Upper lobe of left lung (tissue), 6 donors: ENCODE measurements around the gene ANAPC16. TPM values are rescaled to one million over a fixed set of nuclear protein-coding genes. Genes with fewer than 3 reads are reported as not detected.

ENCODE experiments used
- ATAC-seq, 2 donors: fragments of 200-7000 bp; cut with Tn5 transposase; one replicate each; pipeline ENCODE4 v1.9.1; 2022; ENCODE audit warnings: mild to moderate bottlenecking in 2 of 2, moderate library complexity in 2 of 2; ENCODE audit not compliant: low FRiP score in 2 of 2
- DNase-seq, 2 donors: peaks; one replicate each; pipeline ENCODE4 v3.0.0-alpha.2; 2019 to 2020
- H3K27ac ChIP-seq, 4 donors: fragments of 200-600 bp; sonication (generic); one replicate each; pipeline ENCODE4 v1.5.1; 2016 to 2019
- H3K27me3 ChIP-seq, 4 donors: fragments of 200-600 bp; sonication (generic); one replicate each; pipeline ENCODE4 v1.5.1; 2017 to 2019
- H3K36me3 ChIP-seq, 4 donors: fragments of 200-600 bp; sonication (generic); one replicate each; pipeline ENCODE4 v1.5.1; 2016 to 2019
- H3K4me1 ChIP-seq, 4 donors: fragments of 200-600 bp; sonication (generic); one replicate each; pipeline ENCODE4 v1.5.1; 2018 to 2019
- H3K4me3 ChIP-seq, 4 donors: fragments of 200-600 bp; sonication (generic); one replicate each; pipeline ENCODE4 v1.5.1; 2017 to 2019; ENCODE audit warnings: mild to moderate bottlenecking in 2 of 4, moderate library complexity in 1 of 4
- H3K9me3 ChIP-seq, 4 donors: fragments of 200-600 bp; sonication (generic); one replicate each; pipeline ENCODE4 v1.5.1; 2018 to 2019
- EP300 ChIP-seq, 4 donors: sonication (generic); formaldehyde crosslinking; IDR thresholded peaks; one replicate each; pipeline ENCODE4 v1.5.1; 2017; ENCODE audit warnings: antibody characterized with exemption in 4 of 4, control low read depth in 2 of 4
- POLR2A ChIP-seq, 4 donors: fragments of 450-650 bp; IDR thresholded peaks; one replicate each; pipeline ENCODE4 v1.5.1; 2016 to 2017; ENCODE audit warnings: antibody characterized with exemption in 4 of 4, mild to moderate bottlenecking in 2 of 4
- POLR2AphosphoS5 ChIP-seq, 2 donors: sonication (generic); formaldehyde crosslinking; IDR thresholded peaks; one replicate each; pipeline ENCODE4 v1.5.1; 2017; ENCODE audit warnings: antibody characterized with exemption in 2 of 2
- WGBS, 2 donors: methylation state at CpG; one replicate each; pipeline ENCODE4 v1.1.5; 2017 to 2018; 5-methylcytosine and 5-hydroxymethylcytosine counted together
- total RNA-seq, 6 donors: library from RNA; depleted of rRNA in 4 of 6; stranded (reverse); fragments of >200 nt in 4 of 6; gene quantifications; one replicate each; pipeline versions ENCODE4 v1.1.0 to v1.2.1, GENCODE V29; 2016 to 2021
- TF ChIP-seq, protein P1 (sequence below), 6 experiments: fragments of 450-650 bp in 4 of 6; fragments of 200-600 bp in 2 of 6; sonication (generic) in 2 of 6; IDR thresholded peaks; one replicate each; pipeline ENCODE4 v1.5.1; 2016 to 2019; ENCODE audit warnings: antibody characterized with exemption in 6 of 6
- donor health status: DM: no; HTN: no; CAD: no; lungs with moderate emphysema.
- donor health status: DM: no; HTN: yes; CAD: no; lungs with severe emphysema.

ANAPC16 gene
- total RNA-seq, 6 donors from 2014 or later, result 34.6 to 110 (median 92.6) TPM

DNA sequence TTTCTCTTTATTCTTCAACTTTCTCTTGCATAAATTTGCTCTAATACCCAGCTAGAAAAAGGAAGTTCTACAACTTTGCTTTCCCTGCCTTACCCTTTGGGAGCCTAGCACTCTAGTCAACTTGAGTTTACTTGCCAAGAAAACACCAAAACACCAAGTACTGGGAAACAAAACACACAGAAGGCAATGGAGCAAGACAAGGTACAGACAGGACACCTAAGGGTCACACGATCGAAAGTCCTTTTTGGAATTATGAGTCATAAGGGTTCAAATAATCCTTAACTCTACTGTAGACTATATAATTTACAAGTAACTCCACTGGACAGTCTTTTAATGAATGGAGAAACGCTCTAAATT lies 42.6 kb upstream of the ANAPC16 start:
- ATAC-seq (no peak), DNase-seq (no peak)
- no peaks in the 10 kb centered on the region for H3K27me3 ChIP-seq
- TF ChIP-seq, protein P1, sequence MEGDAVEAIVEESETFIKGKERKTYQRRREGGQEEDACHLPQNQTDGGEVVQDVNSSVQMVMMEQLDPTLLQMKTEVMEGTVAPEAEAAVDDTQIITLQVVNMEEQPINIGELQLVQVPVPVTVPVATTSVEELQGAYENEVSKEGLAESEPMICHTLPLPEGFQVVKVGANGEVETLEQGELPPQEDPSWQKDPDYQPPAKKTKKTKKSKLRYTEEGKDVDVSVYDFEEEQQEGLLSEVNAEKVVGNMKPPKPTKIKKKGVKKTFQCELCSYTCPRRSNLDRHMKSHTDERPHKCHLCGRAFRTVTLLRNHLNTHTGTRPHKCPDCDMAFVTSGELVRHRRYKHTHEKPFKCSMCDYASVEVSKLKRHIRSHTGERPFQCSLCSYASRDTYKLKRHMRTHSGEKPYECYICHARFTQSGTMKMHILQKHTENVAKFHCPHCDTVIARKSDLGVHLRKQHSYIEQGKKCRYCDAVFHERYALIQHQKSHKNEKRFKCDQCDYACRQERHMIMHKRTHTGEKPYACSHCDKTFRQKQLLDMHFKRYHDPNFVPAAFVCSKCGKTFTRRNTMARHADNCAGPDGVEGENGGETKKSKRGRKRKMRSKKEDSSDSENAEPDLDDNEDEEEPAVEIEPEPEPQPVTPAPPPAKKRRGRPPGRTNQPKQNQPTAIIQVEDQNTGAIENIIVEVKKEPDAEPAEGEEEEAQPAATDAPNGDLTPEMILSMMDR (IDR thresholded peaks at IDR 0.05), result no peak
- TF ChIP-seq EP300 (IDR thresholded peaks at IDR 0.05), result no peak
- H3K4me3 ChIP-seq, result no peak overlapping the region
- H3K27ac ChIP-seq, result no peak overlapping the region
- peaks cover 5 to 23% (median 15%) of the 10 kb centered on the region in 4 donors for H3K4me1 ChIP-seq
- H3K9me3 ChIP-seq, result no peaks in the 10 kb centered on the region
- 96 to 98% methylated on average over 3 of the region's 3 CpGs for WGBS, 2 donors
- H3K36me3 ChIP-seq, result peaks cover 0 to 1% (median under 1%) of the 10 kb centered on the region in 4 donors

DNA sequence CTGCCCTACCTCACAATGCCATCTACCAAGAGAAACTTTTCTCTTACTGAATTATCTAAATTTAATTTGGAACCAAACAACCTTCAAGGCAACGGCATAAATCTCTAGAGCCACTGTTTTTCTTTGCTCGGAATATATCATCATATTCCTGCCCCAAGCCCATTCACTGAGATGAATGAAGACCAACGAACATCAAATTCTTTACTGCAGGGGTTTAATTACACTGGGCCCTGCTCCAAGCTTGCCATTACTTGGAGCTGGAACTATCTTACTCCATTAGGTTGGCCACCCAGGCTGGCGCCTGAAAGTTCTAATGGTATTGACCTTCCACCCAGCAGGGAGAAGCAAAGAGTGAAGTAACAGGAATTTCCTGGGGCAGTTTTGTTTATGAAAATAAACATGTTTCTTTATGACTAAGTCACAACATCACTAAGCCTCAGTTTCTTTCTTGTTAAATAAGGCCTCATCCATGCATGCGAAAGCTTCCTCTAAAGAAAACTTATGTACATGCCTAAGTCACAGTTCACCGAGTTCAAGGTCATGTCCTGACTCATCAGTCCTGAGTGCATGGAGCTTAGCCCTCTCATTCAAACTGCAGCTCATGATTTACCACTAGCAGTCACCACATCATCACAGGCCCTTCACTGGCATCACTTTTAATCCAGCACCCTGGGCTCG lies 42.1 kb upstream of the ANAPC16 start:
- TF ChIP-seq, protein P1 (IDR thresholded peaks at IDR 0.05), result no peak
- no peak for TF ChIP-seq POLR2A (IDR thresholded peaks at IDR 0.05)
- no peak for TF ChIP-seq POLR2AphosphoS5 (IDR thresholded peaks at IDR 0.05)
- TF ChIP-seq EP300 (IDR thresholded peaks at IDR 0.05), result no peak
- no peaks in the 10 kb centered on the region for H3K27me3 ChIP-seq
- DNase-seq (no peak), ATAC-seq (no peak)
- no peak overlapping the region for H3K4me3 ChIP-seq
- H3K9me3 ChIP-seq, result no peaks in the 10 kb centered on the region
- no peak overlapping the region for H3K27ac ChIP-seq
- 86 to 88% methylated on average over 7 of the region's 7 CpGs for WGBS, 2 donors
- peaks cover 0 to 5% (median 2%) of the 10 kb centered on the region in 4 donors for H3K36me3 ChIP-seq
- H3K4me1 ChIP-seq, result peaks cover 5 to 23% (median 15%) of the 10 kb centered on the region in 4 donors

DNA sequence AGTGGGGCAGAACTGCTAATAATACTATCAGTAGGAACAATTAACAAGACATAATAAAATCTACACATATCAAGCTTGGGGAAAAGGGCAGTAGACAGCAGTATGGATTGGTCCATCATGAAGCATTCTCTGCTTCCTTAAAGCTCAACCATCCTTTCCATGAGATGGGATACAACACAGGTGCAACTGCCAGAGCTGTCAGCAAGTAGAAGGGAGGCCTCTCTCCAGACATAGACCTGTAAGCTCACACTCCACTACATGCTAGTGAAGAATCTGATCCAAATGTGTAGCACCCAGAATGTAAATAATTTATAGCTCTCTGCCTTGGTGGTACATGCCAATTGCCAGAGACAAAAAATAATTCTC lies 41.5 kb upstream of the ANAPC16 start:
- Histone ChIP-seq H3K9me3 (no peaks in the 10 kb centered on the region), H3K4me1 (peaks cover 5 to 23% (median 15%) of the 10 kb centered on the region in 4 donors), H3K27me3 (no peaks in the 10 kb centered on the region), H3K4me3 (no peak overlapping the region), H3K36me3 (peaks cover 0 to 10% (median 2%) of the 10 kb centered on the region in 4 donors), H3K27ac (no peak overlapping the region)
- TF ChIP-seq POLR2A (IDR thresholded peaks at IDR 0.05), result no peak
- no peak for TF ChIP-seq EP300 (IDR thresholded peaks at IDR 0.05)
- TF ChIP-seq POLR2AphosphoS5 (IDR thresholded peaks at IDR 0.05), result no peak
- no peak for ATAC-seq
- DNase-seq, result no peak

DNA sequence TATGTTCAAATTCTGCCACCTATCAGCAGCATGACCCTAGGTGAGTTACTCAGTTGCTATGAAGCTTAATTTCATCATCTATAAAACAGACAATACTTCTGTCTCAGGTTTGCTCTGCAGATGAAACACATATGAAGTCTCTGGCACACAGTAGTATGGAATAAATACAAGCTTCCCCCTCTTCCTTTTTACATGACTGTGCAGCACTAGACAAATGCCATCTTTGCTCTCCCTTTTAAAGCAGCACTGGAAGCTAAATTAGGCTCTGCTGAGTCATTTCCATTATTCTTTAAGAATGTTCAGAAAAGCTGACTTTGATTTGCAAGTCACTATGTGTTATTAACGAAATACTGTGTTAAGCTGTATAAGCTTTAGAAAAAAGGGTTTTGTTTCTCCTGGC lies 40.7 kb upstream of the ANAPC16 start:
- TF ChIP-seq, protein P1 (IDR thresholded peaks at IDR 0.05), result no peak
- TF ChIP-seq POLR2A (IDR thresholded peaks at IDR 0.05) (no peak), EP300 (IDR thresholded peaks at IDR 0.05) (no peak), POLR2AphosphoS5 (IDR thresholded peaks at IDR 0.05) (no peak)
- Histone ChIP-seq H3K36me3 (peaks cover 0 to 11% (median 2%) of the 10 kb centered on the region in 4 donors), H3K9me3 (no peaks in the 10 kb centered on the region), H3K4me3 (no peak overlapping the region), H3K27me3 (no peaks in the 10 kb centered on the region), H3K27ac (peak overlapping the region in 1 of 4 donors; percentile 15), H3K4me1 (peaks cover 5 to 23% (median 13%) of the 10 kb centered on the region in 4 donors)
- WGBS, 2 donors, result 27 to 40% methylated on average over 1 of the region's 1 CpG
- ATAC-seq, result no peak
- no peak for DNase-seq

DNA sequence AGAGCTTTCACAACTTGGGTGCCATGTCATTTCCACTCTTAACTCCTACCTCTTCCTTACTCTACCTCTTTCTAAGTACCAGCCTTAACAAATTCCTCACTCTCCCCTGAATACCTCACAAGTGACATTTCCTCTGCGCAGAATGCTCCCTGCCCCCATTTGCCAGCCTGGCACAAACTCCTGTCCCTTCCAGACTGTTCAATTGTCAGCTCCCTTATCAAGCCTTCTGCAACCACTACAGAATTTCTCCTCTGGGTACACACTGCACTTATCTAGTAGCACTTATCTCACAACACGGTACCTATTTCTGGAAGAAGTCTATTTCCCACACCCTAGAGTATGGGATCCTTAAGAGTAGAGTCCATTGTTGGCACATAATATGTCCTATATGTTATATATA lies 39.1 kb upstream of the ANAPC16 start:
- ATAC-seq (no peak), DNase-seq (no peak)
- Histone ChIP-seq H3K27me3 (no peaks in the 10 kb centered on the region), H3K27ac (no peak overlapping the region), H3K9me3 (no peaks in the 10 kb centered on the region), H3K4me1 (peaks cover 0 to 13% (median 7%) of the 10 kb centered on the region in 4 donors), H3K36me3 (peaks cover 0 to 17% (median 2%) of the 10 kb centered on the region in 4 donors), H3K4me3 (no peak overlapping the region)
- TF ChIP-seq POLR2A (IDR thresholded peaks at IDR 0.05), result no peak
- 64 to 84% methylated on average over 2 of the region's 2 CpGs for WGBS, 2 donors

DNA sequence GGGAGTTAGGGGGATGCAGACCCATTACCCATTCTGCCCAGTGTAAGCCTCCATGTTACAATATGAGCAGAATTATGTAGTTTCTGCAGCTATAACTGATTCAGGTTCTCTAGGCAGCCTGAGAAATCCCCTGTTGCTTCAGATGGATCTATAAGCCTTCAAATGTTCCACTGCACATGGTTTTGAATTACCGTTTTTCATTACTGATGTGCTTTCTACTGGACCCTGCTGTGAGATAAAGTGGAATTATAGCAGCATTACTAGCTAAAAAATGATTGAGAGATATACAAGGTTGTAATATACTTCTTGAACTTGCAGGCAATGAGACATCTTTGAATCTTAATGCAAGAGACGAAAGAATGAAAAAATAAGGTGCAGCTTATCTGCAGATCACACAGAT lies 38.4 kb upstream of the ANAPC16 start:
- Histone ChIP-seq H3K27me3 (no peaks in the 10 kb centered on the region), H3K9me3 (no peaks in the 10 kb centered on the region), H3K4me3 (no peak overlapping the region), H3K36me3 (peaks cover 0 to 24% (median 2%) of the 10 kb centered on the region in 4 donors), H3K4me1 (peaks cover 0 to 12% (median 7%) of the 10 kb centered on the region in 4 donors), H3K27ac (no peak overlapping the region)
- 96 to 100% methylated on average over 2 of the region's 2 CpGs for WGBS, 2 donors
- DNase-seq (no peak), ATAC-seq (no peak)
- TF ChIP-seq POLR2A (IDR thresholded peaks at IDR 0.05) (no peak), EP300 (IDR thresholded peaks at IDR 0.05) (no peak), POLR2AphosphoS5 (IDR thresholded peaks at IDR 0.05) (no peak)
- TF ChIP-seq, protein P1 (IDR thresholded peaks at IDR 0.05), result no peak
